Measurements from ENCODE around the gene PRR7.

Gene PRR7

DNA sequence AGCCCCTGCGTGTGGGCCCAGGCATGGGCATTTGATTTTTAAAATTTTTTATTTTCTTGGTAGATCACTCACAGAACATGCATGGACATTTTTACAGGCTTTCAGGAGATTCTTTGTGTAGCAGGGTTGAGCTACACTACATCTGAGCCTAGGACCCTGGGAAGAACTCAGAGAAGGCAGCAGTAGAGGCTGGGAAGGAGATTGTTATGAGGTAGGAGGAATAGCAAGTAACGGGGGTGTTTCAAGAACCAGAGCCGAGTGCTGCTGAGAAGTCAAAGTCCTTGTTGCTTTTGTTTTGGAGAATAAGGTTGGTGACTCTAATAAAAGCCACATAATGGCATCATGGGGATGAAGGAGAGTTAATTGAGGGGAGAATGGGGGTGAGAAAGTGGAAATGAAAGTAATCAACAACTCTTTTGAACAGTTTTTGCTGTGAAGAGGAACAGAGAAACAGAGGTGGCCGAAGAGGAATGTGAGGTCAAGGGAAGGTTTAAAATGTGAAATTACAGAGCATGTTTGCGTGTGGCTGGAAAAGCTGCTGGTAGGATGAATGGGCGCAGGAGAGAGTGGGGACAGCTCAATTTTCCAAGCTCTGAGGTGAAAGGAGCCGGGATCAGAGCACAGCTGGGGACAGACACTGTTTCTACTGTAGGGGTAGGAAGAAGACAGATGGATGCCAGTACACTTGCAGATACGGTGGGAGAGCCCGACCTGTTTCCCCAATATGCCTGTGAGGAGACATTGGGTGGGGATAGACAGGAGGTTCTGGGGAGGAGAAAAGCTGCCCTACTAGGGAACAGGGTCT, 55.5 kb downstream of the PRR7 start:
- DNase-seq: no peak

DNA sequence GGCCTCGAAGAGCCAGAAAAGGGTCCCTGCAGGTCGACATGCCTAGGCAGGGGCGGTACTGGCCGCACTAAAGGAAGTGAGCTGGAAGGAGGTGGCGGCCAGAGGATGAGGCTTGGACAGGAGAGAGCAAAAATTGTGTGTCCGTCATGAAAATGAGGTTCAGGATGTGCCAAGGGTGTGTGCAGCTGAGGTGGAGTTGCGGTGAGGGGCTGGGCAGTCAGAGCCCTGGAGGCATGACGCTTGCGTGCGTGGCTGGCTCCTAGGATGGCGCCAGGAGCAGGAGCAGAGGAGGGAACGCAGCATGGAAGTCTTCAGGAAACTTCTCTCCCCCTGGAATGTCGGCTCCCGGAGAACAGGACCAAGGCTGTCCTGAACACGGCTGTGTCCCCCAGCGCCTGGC, 56.3 kb downstream of the PRR7 start:
- no peak for DNase-seq

DNA sequence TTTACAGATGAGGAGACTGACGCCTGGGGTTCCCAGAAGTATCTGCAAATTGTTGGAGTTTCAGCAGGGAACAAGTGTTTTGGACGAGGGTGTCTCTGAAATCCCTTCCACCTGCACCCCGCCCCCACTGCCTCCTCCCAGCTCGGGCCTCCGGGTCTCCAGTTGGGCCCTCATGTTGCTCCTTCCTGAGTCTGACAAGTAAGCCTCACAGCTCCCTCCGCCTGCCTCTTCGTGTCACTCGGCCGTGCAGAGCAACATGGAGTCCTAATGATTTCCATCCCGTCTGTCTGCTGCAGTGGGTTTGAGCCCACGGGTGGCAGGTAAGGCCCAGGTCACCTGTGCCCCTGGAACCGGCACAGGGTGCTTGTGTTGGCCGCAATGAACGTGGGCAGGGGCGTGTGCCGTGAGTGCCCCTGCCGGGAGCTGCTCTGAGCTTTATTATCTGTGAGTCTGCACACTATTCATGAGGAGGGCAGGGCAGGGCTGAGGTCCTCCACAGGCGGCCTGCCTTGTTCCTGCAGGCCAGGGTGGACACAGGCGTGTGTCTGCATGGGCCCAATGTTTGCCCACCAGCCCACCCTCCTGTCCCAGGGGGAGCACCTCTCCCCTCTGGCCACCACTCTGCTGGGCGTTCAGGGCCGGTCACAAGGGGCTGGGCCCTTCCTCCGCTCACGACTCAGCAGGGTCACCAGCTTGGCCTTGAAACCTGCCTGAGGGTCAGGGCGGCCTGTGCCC, 56.9 kb downstream of the PRR7 start:
- no peak for DNase-seq

- no peak for DNase-seq
Measured at GRCh38 chr5:177504086-177505056, 57.8 kb downstream of the PRR7 start.

GRCh38 chr5:177505075-177505474, 58.5 kb downstream of the PRR7 start:
- no peak for DNase-seq

All from effector CD4-positive, alpha-beta T cell (primary cell).